Measurements from ENCODE around the gene WTIP.
"Not testable (repeated sequence)": the region's sequence is repeated elsewhere in the genome, so short reads cannot be mapped to it uniquely, and the experiment has no call there.

Gene WTIP

DNA sequence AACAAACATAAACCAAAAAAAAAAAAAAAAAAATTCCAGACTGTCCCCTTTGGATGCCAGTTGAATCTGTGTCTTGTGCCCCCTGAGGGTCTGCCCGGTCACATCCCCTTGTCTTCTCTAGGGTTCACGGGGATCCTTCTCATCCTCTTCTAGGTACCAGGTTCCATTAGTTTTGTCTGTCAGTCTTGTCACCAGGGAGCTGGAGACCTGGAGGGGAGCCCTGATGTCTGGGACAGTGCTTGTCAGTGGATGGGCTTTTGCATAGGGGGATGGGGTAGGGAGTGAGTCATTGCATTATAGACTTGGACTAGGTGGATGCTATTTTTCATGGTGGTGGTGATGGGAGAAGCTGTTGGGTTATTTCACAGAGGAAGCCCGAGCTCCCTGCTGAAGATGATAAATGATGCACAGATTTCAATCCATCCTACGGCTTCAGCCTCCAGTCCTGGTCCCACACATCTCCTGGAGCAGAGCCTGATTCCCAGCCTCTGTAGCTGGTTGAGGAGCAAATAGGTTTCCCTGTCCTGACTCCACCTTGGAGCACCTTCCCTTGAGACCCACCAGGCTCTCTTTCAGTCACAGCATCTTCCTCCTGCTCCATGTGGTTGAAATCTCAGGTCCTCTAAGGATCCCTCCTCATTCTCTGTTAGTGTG, 26.0 kb downstream of the WTIP start:
- Histone ChIP-seq H3K27me3 (replicated peaks; ENCODE audit: control insufficient read depth, insufficient read depth, low read length) (no peaks in the 10 kb centered on the region), H3K36me3 (ENCODE audit: control insufficient read depth, insufficient read depth, low read length) (no peaks in the 10 kb centered on the region), H3K4me3 (replicated peaks; ENCODE audit: low read depth, low read length) (no peak overlapping the region)
- TF ChIP-seq, protein P1, sequence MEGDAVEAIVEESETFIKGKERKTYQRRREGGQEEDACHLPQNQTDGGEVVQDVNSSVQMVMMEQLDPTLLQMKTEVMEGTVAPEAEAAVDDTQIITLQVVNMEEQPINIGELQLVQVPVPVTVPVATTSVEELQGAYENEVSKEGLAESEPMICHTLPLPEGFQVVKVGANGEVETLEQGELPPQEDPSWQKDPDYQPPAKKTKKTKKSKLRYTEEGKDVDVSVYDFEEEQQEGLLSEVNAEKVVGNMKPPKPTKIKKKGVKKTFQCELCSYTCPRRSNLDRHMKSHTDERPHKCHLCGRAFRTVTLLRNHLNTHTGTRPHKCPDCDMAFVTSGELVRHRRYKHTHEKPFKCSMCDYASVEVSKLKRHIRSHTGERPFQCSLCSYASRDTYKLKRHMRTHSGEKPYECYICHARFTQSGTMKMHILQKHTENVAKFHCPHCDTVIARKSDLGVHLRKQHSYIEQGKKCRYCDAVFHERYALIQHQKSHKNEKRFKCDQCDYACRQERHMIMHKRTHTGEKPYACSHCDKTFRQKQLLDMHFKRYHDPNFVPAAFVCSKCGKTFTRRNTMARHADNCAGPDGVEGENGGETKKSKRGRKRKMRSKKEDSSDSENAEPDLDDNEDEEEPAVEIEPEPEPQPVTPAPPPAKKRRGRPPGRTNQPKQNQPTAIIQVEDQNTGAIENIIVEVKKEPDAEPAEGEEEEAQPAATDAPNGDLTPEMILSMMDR (IDR thresholded peaks at IDR 0.05; ENCODE audit: insufficient read depth, low read length, poor library complexity, severe bottlenecking), result no peak
- DNase-seq (ENCODE audit: extremely low read depth, insufficient read length), result no peak

DNA sequence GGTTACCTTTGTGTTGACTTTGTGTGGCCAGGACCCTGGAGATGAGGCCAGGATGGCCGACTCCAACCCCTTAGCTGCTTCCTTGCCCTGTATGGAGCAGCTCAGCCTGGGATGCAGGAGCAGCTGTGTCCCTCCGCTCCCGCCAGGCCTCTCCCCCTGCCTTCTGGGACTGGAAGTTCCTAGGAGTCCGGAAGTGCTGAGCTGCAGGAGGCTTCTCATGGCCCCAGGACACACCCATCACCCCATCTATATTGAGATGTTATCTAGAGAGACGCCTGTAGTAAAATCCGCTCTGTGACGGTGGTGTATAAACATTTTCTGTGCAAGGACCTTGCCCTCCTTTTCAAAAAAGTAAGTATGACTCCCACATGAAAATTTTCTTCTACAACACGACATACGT, 27.0 kb downstream of the WTIP start:
- TF ChIP-seq, protein P1 (IDR thresholded peaks at IDR 0.05; ENCODE audit: insufficient read depth, low read length, poor library complexity, severe bottlenecking), result no peak
- no peaks in the 10 kb centered on the region for H3K36me3 ChIP-seq (ENCODE audit: control insufficient read depth, insufficient read depth, low read length)
- no peak overlapping the region for H3K4me3 ChIP-seq (replicated peaks; ENCODE audit: low read depth, low read length)
- DNase-seq (ENCODE audit: extremely low read depth, insufficient read length), result no peak
- no peaks in the 10 kb centered on the region for H3K27me3 ChIP-seq (replicated peaks; ENCODE audit: control insufficient read depth, insufficient read depth, low read length)

DNA sequence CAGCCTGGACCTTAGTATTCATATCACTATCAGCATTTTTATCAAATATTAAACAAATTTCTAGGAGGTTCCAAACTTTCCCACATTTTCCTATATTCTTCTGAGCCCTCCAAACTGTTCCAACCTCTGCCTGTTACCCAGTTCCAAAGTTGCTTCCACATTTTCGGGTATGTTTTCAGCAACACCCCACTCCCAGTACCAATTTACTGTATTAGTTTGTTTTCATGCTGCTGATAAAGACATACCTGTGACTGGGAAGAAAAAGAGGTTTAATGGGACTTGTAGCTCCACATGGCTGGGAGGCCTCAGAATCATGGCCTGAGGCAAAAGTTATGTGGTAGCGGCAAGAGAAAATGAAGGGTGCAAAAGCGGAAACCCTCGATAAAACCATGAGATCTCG, 29.3 kb downstream of the WTIP start:
- not testable (repeated sequence) for H3K27me3 ChIP-seq (replicated peaks; ENCODE audit: control insufficient read depth, insufficient read depth, low read length); H3K36me3 ChIP-seq (ENCODE audit: control insufficient read depth, insufficient read depth, low read length); H3K4me3 ChIP-seq (replicated peaks; ENCODE audit: low read depth, low read length); DNase-seq (ENCODE audit: extremely low read depth, insufficient read length)

DNA sequence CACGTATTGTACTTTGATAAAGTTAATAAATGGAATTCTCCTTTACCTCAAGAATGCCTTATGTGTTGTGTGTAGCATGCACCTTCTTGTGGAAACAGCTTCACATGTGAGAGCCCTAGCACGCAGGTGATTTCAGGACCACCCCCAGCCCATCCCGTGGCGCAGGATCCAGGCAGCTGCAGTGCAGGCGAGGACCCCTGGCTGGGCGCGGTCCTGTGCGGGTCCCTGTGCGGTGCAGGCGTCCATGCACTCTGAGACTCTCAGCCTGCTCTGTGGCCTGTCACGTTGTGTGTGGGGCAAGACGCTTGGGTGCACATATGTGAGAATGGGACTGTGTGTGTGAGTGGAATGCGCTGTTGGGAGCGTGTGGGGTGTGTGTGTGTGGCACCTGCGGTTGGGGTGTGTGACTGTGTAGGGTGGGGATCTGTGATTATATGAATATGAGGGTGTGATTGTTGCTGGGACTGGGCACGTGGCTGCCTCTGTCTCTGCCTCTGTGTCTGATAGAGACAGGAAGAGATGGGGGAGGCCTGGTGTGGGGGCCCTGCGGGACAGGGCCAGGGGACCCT, 30.8 kb downstream of the WTIP start:
- Histone ChIP-seq H3K27me3 (replicated peaks; ENCODE audit: control insufficient read depth, insufficient read depth, low read length) (no peaks in the 10 kb centered on the region), H3K36me3 (ENCODE audit: control insufficient read depth, insufficient read depth, low read length) (no peaks in the 10 kb centered on the region), H3K4me3 (replicated peaks; ENCODE audit: low read depth, low read length) (no peak overlapping the region)
- no peak for DNase-seq (ENCODE audit: extremely low read depth, insufficient read length)
- TF ChIP-seq, protein P1 (IDR thresholded peaks at IDR 0.05; ENCODE audit: insufficient read depth, low read length, poor library complexity, severe bottlenecking), result no peak

DNA sequence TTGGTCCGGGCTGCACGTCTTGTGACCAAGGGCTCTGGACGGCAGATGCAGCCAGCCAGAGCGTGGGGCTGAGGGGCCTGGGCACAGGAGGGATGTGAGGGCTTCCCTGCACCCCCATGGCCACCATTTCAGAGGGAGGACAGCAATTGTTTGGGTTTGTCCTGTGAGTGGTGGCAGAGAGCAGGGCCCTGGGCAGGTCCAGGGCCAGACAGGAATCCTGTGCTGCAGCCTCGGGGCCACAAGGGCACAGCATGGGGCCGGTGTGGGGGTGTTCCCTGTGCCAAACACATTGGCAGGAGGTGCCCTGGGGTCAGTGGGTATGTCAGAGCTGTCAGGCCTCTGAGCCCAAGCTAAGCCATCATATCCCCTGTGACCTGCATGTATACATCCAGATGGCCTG, 32.2 kb downstream of the WTIP start:
- H3K36me3 ChIP-seq (ENCODE audit: control insufficient read depth, insufficient read depth, low read length), result no peaks in the 10 kb centered on the region
- DNase-seq (ENCODE audit: extremely low read depth, insufficient read length), result no peak
- H3K27me3 ChIP-seq (replicated peaks; ENCODE audit: control insufficient read depth, insufficient read depth, low read length), result no peaks in the 10 kb centered on the region
- TF ChIP-seq, protein P1 (IDR thresholded peaks at IDR 0.05; ENCODE audit: insufficient read depth, low read length, poor library complexity, severe bottlenecking), result no peak
- H3K4me3 ChIP-seq (replicated peaks; ENCODE audit: low read depth, low read length), result no peak overlapping the region

DNA sequence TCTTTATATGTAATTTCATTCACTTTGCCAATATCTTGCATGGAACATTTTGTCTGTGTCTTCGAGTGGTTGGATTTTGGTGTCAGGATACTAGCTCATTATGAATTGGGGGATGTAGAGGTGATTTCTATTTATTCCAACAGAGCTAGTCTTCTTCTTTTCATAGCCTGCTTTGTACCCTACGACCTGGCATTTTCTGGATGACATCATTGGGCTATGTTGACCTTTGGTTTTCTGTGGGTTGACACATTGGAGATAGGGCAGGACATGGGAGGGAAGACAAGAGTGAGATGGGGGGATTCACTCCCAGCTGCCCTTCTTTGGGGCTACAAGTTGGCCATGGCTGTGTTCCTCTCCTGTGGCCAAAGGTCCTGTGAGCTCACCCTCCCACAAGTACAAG, 38.0 kb downstream of the WTIP start:
- Histone ChIP-seq H3K36me3 (ENCODE audit: control insufficient read depth, insufficient read depth, low read length) (no peaks in the 10 kb centered on the region), H3K4me3 (replicated peaks; ENCODE audit: low read depth, low read length) (no peak overlapping the region), H3K27me3 (replicated peaks; ENCODE audit: control insufficient read depth, insufficient read depth, low read length) (no peaks in the 10 kb centered on the region; the same call in 1 of the 2 replicates)
- TF ChIP-seq, protein P1 (IDR thresholded peaks at IDR 0.05; ENCODE audit: insufficient read depth, low read length, poor library complexity, severe bottlenecking), result no peak
- DNase-seq (ENCODE audit: extremely low read depth, insufficient read length), result no peak
